Astrocyte (in vitro differentiated cells and primary cell): ENCODE measurements around the gene PXDC1. TPM values are rescaled to one million over a fixed set of nuclear protein-coding genes. Genes with fewer than 3 reads are reported as not detected.
A peak's percentile ranks its signal among the peaks of the same experiment; 100 is the strongest.
"Not testable (repeated sequence)": the region's sequence is repeated elsewhere in the genome, so short reads cannot be mapped to it uniquely, and the experiment has no call there.

Source experiments
- DNase-seq: peaks from one replicate; pipeline ENCODE4 v3.0.0-alpha.2; 2010; ENCODE audit warnings: low read depth
- FAIRE-seq: peaks from 2 replicates; lab custom pipeline; 2011; peaks lifted over from hg19 to GRCh38; lab: Jason Lieb, UNC
- H2AFZ ChIP-seq: 2 replicates; pipeline ENCODE4 v1.6.0; 2012; ENCODE audit warnings: low read depth, low read length, inconsistent platforms
- H3K27ac ChIP-seq: 2 replicates; pipeline ENCODE4 v1.5.1; 2011; ENCODE audit warnings: low read depth, low read length, inconsistent platforms
- H3K27me3 ChIP-seq: 2 replicates; pipeline ENCODE4 v1.6.0; 2011; ENCODE audit warnings: low read length, inconsistent platforms; ENCODE audit not compliant: insufficient read depth
- H3K36me3 ChIP-seq: 2 replicates; pipeline ENCODE4 v1.5.1; 2011; ENCODE audit warnings: low read length, inconsistent platforms; ENCODE audit not compliant: insufficient read depth
- H3K4me1 ChIP-seq: 2 replicates; pipeline ENCODE4 v1.5.1; 2011; ENCODE audit warnings: low read length, inconsistent platforms; ENCODE audit not compliant: insufficient read depth
- H3K4me2 ChIP-seq: 2 replicates; pipeline ENCODE4 v1.6.0; 2012; ENCODE audit warnings: low read length, inconsistent platforms
- H3K4me3 ChIP-seq: 2 replicates; pipeline ENCODE4 v1.5.1; 2011; ENCODE audit warnings: low read depth, mild to moderate bottlenecking, low read length, inconsistent platforms; ENCODE audit not compliant: insufficient read depth
- H3K79me2 ChIP-seq: 2 replicates; pipeline ENCODE4 v1.6.0; 2012; ENCODE audit warnings: mild to moderate bottlenecking, low read length, inconsistent platforms; ENCODE audit not compliant: insufficient read depth
- H3K9ac ChIP-seq: 2 replicates; pipeline ENCODE4 v1.6.0; 2012; ENCODE audit warnings: mild to moderate bottlenecking, low read length, inconsistent platforms
- H3K9me3 ChIP-seq: 2 replicates; pipeline ENCODE4 v1.5.1; 2012; ENCODE audit warnings: low read depth, mild to moderate bottlenecking, low read length, inconsistent platforms; ENCODE audit not compliant: insufficient read depth
- H4K20me1 ChIP-seq: 2 replicates; pipeline ENCODE4 v1.6.0; 2012; ENCODE audit warnings: low read length, inconsistent platforms; ENCODE audit not compliant: insufficient read depth
- H3K27ac Mint-ChIP-seq: one replicate; pipeline ENCODE4 v1.8.0; 2021; ENCODE audit warnings: mild to moderate bottlenecking, mixed read lengths; ENCODE audit not compliant: unreplicated experiment
- H3K27me3 Mint-ChIP-seq: one replicate; pipeline ENCODE4 v1.8.0; 2021; ENCODE audit warnings: low read depth, mixed read lengths; ENCODE audit not compliant: unreplicated experiment
- H3K36me3 Mint-ChIP-seq: one replicate; pipeline ENCODE4 v1.8.0; 2021; ENCODE audit warnings: low read depth, mixed read lengths; ENCODE audit not compliant: unreplicated experiment
- H3K4me1 Mint-ChIP-seq: one replicate; pipeline ENCODE4 v1.8.0; 2021; ENCODE audit warnings: low read depth, mixed read lengths; ENCODE audit not compliant: unreplicated experiment
- H3K4me3 Mint-ChIP-seq: one replicate; pipeline ENCODE4 v1.8.0; 2021; ENCODE audit warnings: mild to moderate bottlenecking, moderate library complexity, mixed read lengths; ENCODE audit not compliant: unreplicated experiment
- H3K9me3 Mint-ChIP-seq: one replicate; pipeline ENCODE4 v1.8.0; 2021; ENCODE audit warnings: mild to moderate bottlenecking, mixed read lengths; ENCODE audit not compliant: unreplicated experiment
- EZH2 ChIP-seq: IDR thresholded peaks from 2 replicates; pipeline ENCODE4 v1.6.1; 2012; ENCODE audit warnings: mild to moderate bottlenecking, low read length, inconsistent platforms; ENCODE audit not compliant: insufficient read depth
- total RNA-seq: library from RNA; stranded (reverse); gene quantifications from 2 replicates; pipeline ENCODE4 v1.2.1, GENCODE V29; 2021
- TF ChIP-seq, protein P1 (sequence below): IDR thresholded peaks from 2 replicates; pipeline ENCODE4 v1.5.1; 2011; ENCODE audit warnings: low read depth, mild to moderate bottlenecking, inconsistent platforms, low read length, moderate library complexity; ENCODE audit not compliant: insufficient read depth

Gene PXDC1
- total RNA-seq, 1 donor from 2014 or later, result 58.2 TPM

DNA sequence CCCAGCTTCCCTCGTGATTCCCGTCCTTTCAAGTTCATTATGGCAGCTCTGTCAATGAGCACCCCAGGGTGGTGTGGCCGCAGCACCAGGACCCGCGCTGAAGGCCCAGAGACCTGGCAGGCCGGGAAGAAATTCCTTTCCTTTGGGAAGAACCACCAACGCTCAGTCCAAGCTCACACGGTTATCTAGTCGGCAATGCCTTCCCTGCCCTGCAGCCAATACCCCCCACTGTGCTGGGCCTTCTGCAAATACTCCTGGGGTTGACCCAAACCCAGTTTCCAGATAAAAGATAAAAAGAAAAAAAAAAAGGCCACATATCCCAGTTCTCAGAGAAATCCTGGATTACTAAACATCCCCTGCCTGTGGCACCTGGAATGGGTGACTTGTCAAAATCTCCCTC lies 28.7 kb downstream of the PXDC1 start:
- Mint-ChIP-seq H3K4me1 (peaks cover 19% of the 10 kb centered on the region), H3K27me3 (no peaks in the 10 kb centered on the region), H3K27ac (no peak overlapping the region), H3K4me3 (no peak overlapping the region), H3K9me3 (no peaks in the 10 kb centered on the region), H3K36me3 (peaks cover 27% of the 10 kb centered on the region)
- peaks cover 29% of the 10 kb centered on the region for H3K4me1 ChIP-seq
- H3K9me3 ChIP-seq, result no peaks in the 10 kb centered on the region
- peaks cover 31% of the 10 kb centered on the region for H3K36me3 ChIP-seq
- H4K20me1 ChIP-seq, result peaks cover 59% of the 10 kb centered on the region
- H3K27me3 ChIP-seq, result no peaks in the 10 kb centered on the region
- FAIRE-seq, result no peak
- no peak overlapping the region for H2AFZ ChIP-seq
- H3K79me2 ChIP-seq, result peaks cover 52% of the 10 kb centered on the region
- H3K4me2 ChIP-seq, result no peak overlapping the region
- H3K27ac ChIP-seq, result no peak overlapping the region
- TF ChIP-seq, protein P1, sequence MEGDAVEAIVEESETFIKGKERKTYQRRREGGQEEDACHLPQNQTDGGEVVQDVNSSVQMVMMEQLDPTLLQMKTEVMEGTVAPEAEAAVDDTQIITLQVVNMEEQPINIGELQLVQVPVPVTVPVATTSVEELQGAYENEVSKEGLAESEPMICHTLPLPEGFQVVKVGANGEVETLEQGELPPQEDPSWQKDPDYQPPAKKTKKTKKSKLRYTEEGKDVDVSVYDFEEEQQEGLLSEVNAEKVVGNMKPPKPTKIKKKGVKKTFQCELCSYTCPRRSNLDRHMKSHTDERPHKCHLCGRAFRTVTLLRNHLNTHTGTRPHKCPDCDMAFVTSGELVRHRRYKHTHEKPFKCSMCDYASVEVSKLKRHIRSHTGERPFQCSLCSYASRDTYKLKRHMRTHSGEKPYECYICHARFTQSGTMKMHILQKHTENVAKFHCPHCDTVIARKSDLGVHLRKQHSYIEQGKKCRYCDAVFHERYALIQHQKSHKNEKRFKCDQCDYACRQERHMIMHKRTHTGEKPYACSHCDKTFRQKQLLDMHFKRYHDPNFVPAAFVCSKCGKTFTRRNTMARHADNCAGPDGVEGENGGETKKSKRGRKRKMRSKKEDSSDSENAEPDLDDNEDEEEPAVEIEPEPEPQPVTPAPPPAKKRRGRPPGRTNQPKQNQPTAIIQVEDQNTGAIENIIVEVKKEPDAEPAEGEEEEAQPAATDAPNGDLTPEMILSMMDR, result no peak
- no peak for TF ChIP-seq EZH2
- H3K9ac ChIP-seq, result no peak overlapping the region
- no peak for DNase-seq
- H3K4me3 ChIP-seq, result no peak overlapping the region

DNA sequence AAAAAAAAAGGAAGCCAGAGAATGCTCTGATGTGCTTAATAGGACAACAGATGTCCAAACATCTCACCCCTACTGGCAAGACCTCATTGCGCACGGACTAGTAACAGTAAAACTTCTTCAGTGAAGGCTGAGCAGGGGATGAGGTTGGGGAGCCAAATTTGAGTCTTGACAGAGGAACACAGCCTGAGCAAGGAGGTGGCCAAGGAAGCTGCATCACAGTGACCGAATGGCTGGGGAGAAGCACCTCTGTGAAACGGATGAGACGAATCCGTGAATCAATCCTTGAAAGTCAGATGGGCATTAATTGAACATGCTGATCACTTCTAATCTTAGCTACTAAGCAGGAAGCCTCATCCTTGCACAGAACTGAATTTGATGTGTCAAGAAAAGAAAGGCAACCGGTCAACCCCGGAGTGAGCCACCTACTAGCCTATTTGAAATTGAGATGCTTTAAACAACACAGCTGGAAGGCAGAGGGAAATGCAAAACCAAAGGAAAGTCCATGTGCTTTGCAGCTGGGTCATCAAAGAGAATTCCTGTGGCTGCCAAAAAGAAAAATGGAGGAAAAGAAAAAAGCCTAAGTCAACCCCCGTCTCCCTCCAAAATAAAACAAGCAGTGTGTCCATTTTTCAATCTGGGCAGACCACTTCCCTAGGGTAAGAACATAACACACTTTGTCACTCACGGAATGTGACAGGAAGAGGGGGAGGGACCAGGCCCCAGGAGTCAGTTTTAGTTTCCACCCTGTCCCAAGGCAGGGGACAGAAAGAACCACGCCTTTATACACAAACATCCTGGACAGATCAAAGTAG lies 29.5 kb downstream of the PXDC1 start:
- no peak overlapping the region for H2AFZ ChIP-seq
- H3K9ac ChIP-seq, result no peak overlapping the region
- H3K4me2 ChIP-seq, result no peak overlapping the region
- Mint-ChIP-seq H3K27me3 (no peaks in the 10 kb centered on the region), H3K9me3 (no peaks in the 10 kb centered on the region), H3K36me3 (peaks cover 20% of the 10 kb centered on the region), H3K4me3 (no peak overlapping the region), H3K27ac (no peak overlapping the region), H3K4me1 (peaks cover 19% of the 10 kb centered on the region)
- peaks cover 44% of the 10 kb centered on the region for H3K79me2 ChIP-seq
- H3K27me3 ChIP-seq, result no peaks in the 10 kb centered on the region
- H3K4me3 ChIP-seq, result no peak overlapping the region
- H3K4me1 ChIP-seq, result peaks cover 29% of the 10 kb centered on the region
- peaks cover 51% of the 10 kb centered on the region for H4K20me1 ChIP-seq
- H3K27ac ChIP-seq, result no peak overlapping the region
- TF ChIP-seq, protein P1, result no peak
- TF ChIP-seq EZH2, result no peak
- H3K9me3 ChIP-seq, result no peaks in the 10 kb centered on the region
- peaks cover 23% of the 10 kb centered on the region for H3K36me3 ChIP-seq
- peak; percentile 18 for DNase-seq
- FAIRE-seq, result no peak

DNA sequence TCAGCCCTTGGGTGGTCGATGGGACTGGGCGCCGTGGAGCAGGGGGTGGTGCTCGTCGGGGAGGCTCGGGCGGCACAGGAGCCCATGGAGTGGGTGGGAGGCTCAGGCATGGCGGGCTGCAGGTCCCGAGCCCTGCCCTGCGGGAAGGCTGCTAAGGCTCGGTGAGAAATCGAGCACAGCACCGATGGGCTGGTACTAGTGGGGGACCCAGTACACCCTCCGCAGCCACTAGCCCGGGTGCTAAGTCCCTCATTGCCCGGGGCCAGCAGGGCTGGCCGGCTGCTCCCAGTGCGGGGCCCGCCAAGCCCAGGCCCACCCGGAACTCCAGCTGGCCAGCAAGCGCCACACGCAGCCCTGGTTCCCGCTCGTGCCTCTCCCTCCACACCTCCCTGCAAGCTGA lies 30.7 kb downstream of the PXDC1 start:
- not testable (repeated sequence) for H3K27me3 Mint-ChIP-seq, DNase-seq, H3K27me3 ChIP-seq, H3K9me3 Mint-ChIP-seq, H3K9ac ChIP-seq, H3K4me3 ChIP-seq, H3K27ac ChIP-seq, FAIRE-seq, H2AFZ ChIP-seq, H3K4me2 ChIP-seq, H3K27ac Mint-ChIP-seq, H3K4me3 Mint-ChIP-seq, H3K9me3 ChIP-seq
- H3K4me1 ChIP-seq, result peaks cover 23% of the 10 kb centered on the region
- peaks cover 39% of the 10 kb centered on the region for H4K20me1 ChIP-seq
- H3K36me3 ChIP-seq, result peaks cover 21% of the 10 kb centered on the region
- Mint-ChIP-seq H3K36me3 (peaks cover 17% of the 10 kb centered on the region), H3K4me1 (peaks cover 19% of the 10 kb centered on the region)
- peaks cover 32% of the 10 kb centered on the region for H3K79me2 ChIP-seq
